ENCODE data around the gene GPR68. TPM values are rescaled to one million over a fixed set of nuclear protein-coding genes. Genes with fewer than 3 reads are reported as not detected.

The GPR68 gene
- 8.0 and 13.2 TPM in 2 replicates for total RNA-seq

GRCh38 chr14:91244501-91244901, at the start of gene GPR68:
Gene GPR68, minus strand, starts transcription at chr14:91244704. Its CDS starts 9,654 bp downstream, at chr14:91235050.

Other genes starting within 250 kb of the GPR68 start
- 1.6 and 2.3 TPM in 2 replicates for gene RPS6KA5, start 184.1 kb downstream of the GPR68 start, total RNA-seq
- gene DGLUCY, start 130.6 kb downstream of the GPR68 start, total RNA-seq: 43.0 and 46.3 TPM in 2 replicates
- gene CCDC88C, start 173.1 kb upstream of the GPR68 start, total RNA-seq: under 0.01 and 0.43 TPM in 2 replicates